Mesendoderm (in vitro differentiated cells): ENCODE measurements around the gene CTNND2.

Experiments
- DNase-seq: peaks from one replicate; pipeline ENCODE4 v3.0.0; 2013
- H2AK5ac ChIP-seq: 2 replicates; pipeline ENCODE4 v1.6.1; 2013; ENCODE audit warnings: low read length, inconsistent platforms
- H2BK120ac ChIP-seq: 2 replicates; pipeline ENCODE4 v1.6.1; 2013; ENCODE audit warnings: low read depth, mild to moderate bottlenecking, low read length, moderate library complexity, mixed read lengths
- H2BK15ac ChIP-seq: replicated peaks from 2 replicates; pipeline ENCODE4 v1.6.1; 2013; ENCODE audit warnings: low read depth, mild to moderate bottlenecking, moderate library complexity
- H2BK5ac ChIP-seq: 2 replicates; pipeline ENCODE4 v1.6.1; 2013; ENCODE audit warnings: low read length, inconsistent platforms
- H3K18ac ChIP-seq: 2 replicates; pipeline ENCODE4 v1.6.1; 2013; ENCODE audit warnings: mild to moderate bottlenecking, low read length, mixed read lengths
- H3K23ac ChIP-seq: one replicate; pipeline ENCODE4 v1.6.1; 2013; ENCODE audit warnings: low read length
- H3K27ac ChIP-seq: 2 replicates; pipeline ENCODE4 v1.5.1; 2013; ENCODE audit warnings: low read depth, mild to moderate bottlenecking, inconsistent platforms, low read length, moderate library complexity
- H3K27me3 ChIP-seq: 2 replicates; pipeline ENCODE4 v1.6.1; 2013; ENCODE audit warnings: low read length, control low read depth, mild to moderate bottlenecking, inconsistent platforms; ENCODE audit not compliant: insufficient read depth, poor library complexity
- H3K36me3 ChIP-seq: 2 replicates; pipeline ENCODE4 v1.6.1; 2013; ENCODE audit warnings: low read length, inconsistent platforms; ENCODE audit not compliant: control insufficient read depth, insufficient read depth
- H3K4ac ChIP-seq: one replicate; pipeline ENCODE4 v1.6.1; 2013; ENCODE audit warnings: low read depth, mild to moderate bottlenecking, low read length, moderate library complexity
- H3K4me1 ChIP-seq: 2 replicates; pipeline ENCODE4 v1.6.1; 2013; ENCODE audit warnings: low read depth, low read length, inconsistent platforms; ENCODE audit not compliant: control insufficient read depth
- H3K4me2 ChIP-seq: 2 replicates; pipeline ENCODE4 v1.6.1; 2013; ENCODE audit warnings: low read length
- H3K4me3 ChIP-seq: 2 replicates; pipeline ENCODE4 v1.5.1; 2013; ENCODE audit warnings: mild to moderate bottlenecking, low read length
- H3K56ac ChIP-seq: one replicate; pipeline ENCODE4 v1.6.1; 2013; ENCODE audit warnings: low read length
- H3K79me1 ChIP-seq: 2 replicates; pipeline ENCODE4 v1.6.1; 2013; ENCODE audit warnings: low read length, inconsistent platforms
- H3K79me2 ChIP-seq: 2 replicates; pipeline ENCODE4 v1.6.1; 2013; ENCODE audit warnings: mild to moderate bottlenecking, low read length; ENCODE audit not compliant: control insufficient read depth, insufficient read depth
- H3K9ac ChIP-seq: 2 replicates; pipeline ENCODE4 v1.6.1; 2013; ENCODE audit warnings: low read length, inconsistent platforms
- H4K5ac ChIP-seq: one replicate; pipeline ENCODE4 v1.6.1; 2013; ENCODE audit warnings: low read length
- H4K8ac ChIP-seq: one replicate; pipeline ENCODE4 v1.6.1; 2013; ENCODE audit warnings: low read depth, mild to moderate bottlenecking, control low read depth, low read length, moderate library complexity
- WGBS: extraction: QIAGEN DNeasy Blood & Tissue Kit; methylation state at CpG from one replicate; pipeline ENCODE4 v1.1.7; 2013; ENCODE audit warnings: low lambda C conversion rate, missing lambda C conversion rate; ENCODE audit not compliant: insufficient coverage; ENCODE audit errors: extremely low coverage; 5-methylcytosine and 5-hydroxymethylcytosine counted together

CTNND2 gene

GRCh38 chr5:11387382-11387781 is 516.9 kb downstream of the CTNND2 start:
- Histone ChIP-seq H3K36me3 (no peaks in the 10 kb centered on the region), H3K4me3 (no peak overlapping the region), H2BK5ac (no peak overlapping the region), H2BK120ac (no peak overlapping the region), H3K4ac (no peak overlapping the region), H3K79me1 (no peaks in the 10 kb centered on the region), H2AK5ac (no peak overlapping the region), H3K18ac (no peak overlapping the region), H3K79me2 (no peaks in the 10 kb centered on the region), H4K8ac (no peak overlapping the region), H3K4me1 (no peaks in the 10 kb centered on the region), H2BK15ac (no peak overlapping the region), H4K5ac (no peak overlapping the region), H3K23ac (no peak overlapping the region), H3K27me3 (peaks cover 10% of the 10 kb centered on the region), H3K4me2 (no peak overlapping the region), H3K56ac (no peak overlapping the region), H3K9ac (no peak overlapping the region), H3K27ac (no peak overlapping the region)
- no CpG with 5 or more reads among the region's 3 CpGs for WGBS
- no peak for DNase-seq

DNA sequence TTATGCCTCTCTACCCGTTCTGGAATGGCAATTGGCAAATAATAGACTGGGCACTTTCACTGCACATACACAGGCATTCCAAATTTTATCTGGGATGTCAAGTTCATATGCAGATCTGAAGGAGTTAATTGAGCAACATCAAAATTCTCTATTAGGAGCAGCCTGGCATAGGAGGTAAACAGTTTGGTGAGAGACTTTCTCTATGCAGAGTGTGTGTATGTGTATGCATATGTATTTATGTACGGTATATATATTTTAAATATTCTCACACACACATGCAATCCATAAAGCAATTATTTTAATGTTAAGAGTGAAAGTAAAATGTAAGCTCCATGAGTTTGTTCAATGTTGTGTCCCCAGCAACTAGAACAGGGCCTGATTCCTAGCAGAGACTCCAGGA is 517.8 kb downstream of the CTNND2 start:
- H3K79me1 ChIP-seq: no peaks in the 10 kb centered on the region
- WGBS: no CpG with 5 or more reads among the region's 2 CpGs
- no peak overlapping the region for H2BK120ac ChIP-seq
- peaks cover 10% of the 10 kb centered on the region for H3K27me3 ChIP-seq
- no peak overlapping the region for H2AK5ac ChIP-seq
- no peak overlapping the region for H3K9ac ChIP-seq
- H4K5ac ChIP-seq: no peak overlapping the region
- H3K79me2 ChIP-seq: no peaks in the 10 kb centered on the region
- H3K4me3 ChIP-seq: no peak overlapping the region
- H3K36me3 ChIP-seq: no peaks in the 10 kb centered on the region
- no peak overlapping the region for H2BK5ac ChIP-seq
- H3K27ac ChIP-seq: no peak overlapping the region
- H3K56ac ChIP-seq: no peak overlapping the region
- no peak overlapping the region for H4K8ac ChIP-seq
- DNase-seq: no peak
- H3K4me1 ChIP-seq: no peaks in the 10 kb centered on the region
- no peak overlapping the region for H3K4me2 ChIP-seq
- H2BK15ac ChIP-seq: no peak overlapping the region
- no peak overlapping the region for H3K18ac ChIP-seq
- H3K23ac ChIP-seq: no peak overlapping the region
- no peak overlapping the region for H3K4ac ChIP-seq

DNA sequence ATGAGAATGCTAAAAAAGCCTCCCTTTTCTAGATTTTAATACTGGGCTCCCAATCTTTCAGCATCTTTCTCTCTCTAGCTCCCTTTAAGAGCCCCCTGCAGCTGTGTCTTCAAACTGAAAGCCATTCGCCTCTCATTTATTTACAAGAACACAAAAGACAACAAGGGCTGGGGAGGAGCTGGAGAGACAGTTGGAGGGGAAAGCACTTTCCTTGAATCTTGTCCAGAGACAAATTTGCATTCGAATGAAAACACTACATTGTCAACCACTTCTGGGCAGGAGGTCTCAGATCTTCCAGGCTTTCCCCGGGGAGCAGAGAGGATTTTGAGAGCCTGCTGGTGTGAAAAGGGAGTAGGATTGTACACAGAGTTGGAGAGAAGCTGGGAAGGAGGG is 518.3 kb downstream of the CTNND2 start:
- H3K27ac ChIP-seq: no peak overlapping the region
- DNase-seq: peak; percentile 44
- no peak overlapping the region for H3K23ac ChIP-seq
- no peaks in the 10 kb centered on the region for H3K4me1 ChIP-seq
- no CpG with 5 or more reads among the region's 3 CpGs for WGBS
- no peak overlapping the region for H3K56ac ChIP-seq
- H3K4me3 ChIP-seq: no peak overlapping the region
- H3K79me2 ChIP-seq: no peaks in the 10 kb centered on the region
- no peak overlapping the region for H3K4ac ChIP-seq
- no peak overlapping the region for H3K4me2 ChIP-seq
- no peak overlapping the region for H2AK5ac ChIP-seq
- no peak overlapping the region for H2BK5ac ChIP-seq
- H3K79me1 ChIP-seq: no peaks in the 10 kb centered on the region
- H2BK120ac ChIP-seq: no peak overlapping the region
- no peak overlapping the region for H4K8ac ChIP-seq
- no peak overlapping the region for H4K5ac ChIP-seq
- H3K27me3 ChIP-seq: peaks cover 10% of the 10 kb centered on the region
- H3K18ac ChIP-seq: no peak overlapping the region
- H2BK15ac ChIP-seq: no peak overlapping the region
- H3K36me3 ChIP-seq: no peaks in the 10 kb centered on the region
- H3K9ac ChIP-seq: no peak overlapping the region

- H3K4ac ChIP-seq: no peak overlapping the region
- H2BK120ac ChIP-seq: no peak overlapping the region
- no peak overlapping the region for H3K27ac ChIP-seq
- H3K4me2 ChIP-seq: peak overlapping the region; percentile 38
- H3K79me2 ChIP-seq: no peaks in the 10 kb centered on the region
- no peak overlapping the region for H3K4me3 ChIP-seq
- H2BK15ac ChIP-seq: no peak overlapping the region
- no peaks in the 10 kb centered on the region for H3K36me3 ChIP-seq
- H3K27me3 ChIP-seq: peaks cover 10% of the 10 kb centered on the region
- no peak overlapping the region for H2AK5ac ChIP-seq
- DNase-seq: no peak
- H3K56ac ChIP-seq: no peak overlapping the region
- H2BK5ac ChIP-seq: no peak overlapping the region
- H3K79me1 ChIP-seq: no peaks in the 10 kb centered on the region
- WGBS: no CpG with 5 or more reads among the region's 33 CpGs
- H4K8ac ChIP-seq: no peak overlapping the region
- no peaks in the 10 kb centered on the region for H3K4me1 ChIP-seq
- H3K9ac ChIP-seq: no peak overlapping the region
- no peak overlapping the region for H3K23ac ChIP-seq
- H4K5ac ChIP-seq: no peak overlapping the region
- no peak overlapping the region for H3K18ac ChIP-seq
Observed at GRCh38 chr5:11385251-11385900, 518.9 kb downstream of the CTNND2 start.

DNA sequence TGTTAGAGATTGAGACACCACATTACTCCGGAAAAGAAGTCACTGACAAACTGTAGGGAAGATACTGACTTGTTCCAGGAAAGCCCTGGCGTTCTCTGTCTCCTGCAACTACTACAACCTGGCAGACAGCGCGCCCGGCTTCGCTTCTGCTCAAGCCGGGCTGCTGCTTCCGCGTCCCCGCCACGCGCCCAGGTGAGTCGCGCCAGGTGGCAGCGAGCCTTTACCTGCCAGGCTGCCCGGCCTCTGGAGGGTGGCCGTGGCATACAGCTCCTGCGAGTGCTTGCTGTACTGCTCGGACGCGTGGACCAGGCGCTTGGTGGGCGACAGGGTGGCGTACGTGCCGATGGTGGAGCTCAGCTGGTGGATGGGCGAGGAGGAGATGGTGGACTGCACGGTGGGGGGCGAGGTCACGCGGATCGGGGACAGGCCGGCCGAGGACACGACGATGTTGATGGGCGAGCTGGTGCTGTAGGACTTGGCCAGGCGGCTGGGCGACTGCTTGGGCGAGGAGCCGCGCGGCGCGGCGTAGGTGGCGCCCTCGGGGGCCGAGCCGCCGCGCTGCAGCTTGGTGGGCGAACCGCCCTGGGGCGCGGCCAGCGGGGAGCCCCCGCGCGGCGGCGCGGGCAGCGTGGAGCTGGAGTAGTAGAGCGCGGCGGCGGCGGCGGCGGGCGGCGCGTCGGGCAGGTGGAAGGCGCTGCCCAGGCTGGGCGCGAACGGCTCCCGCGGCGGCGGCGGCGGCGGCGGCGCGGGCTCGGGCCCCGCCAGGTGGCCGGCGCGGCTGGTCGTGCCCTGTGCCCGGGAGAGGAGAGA is 519.6 kb downstream of the CTNND2 start:
- peak overlapping the region; percentile 38 for H3K4me2 ChIP-seq
- no peak overlapping the region for H3K56ac ChIP-seq
- DNase-seq: peak; percentile 22
- H4K8ac ChIP-seq: no peak overlapping the region
- H3K27me3 ChIP-seq: peaks cover 10% of the 10 kb centered on the region
- H2BK120ac ChIP-seq: no peak overlapping the region
- H3K79me2 ChIP-seq: no peaks in the 10 kb centered on the region
- H3K4me3 ChIP-seq: no peak overlapping the region
- no peak overlapping the region for H3K27ac ChIP-seq
- H3K9ac ChIP-seq: peak overlapping the region; percentile 20
- no peak overlapping the region for H2BK15ac ChIP-seq
- no peaks in the 10 kb centered on the region for H3K4me1 ChIP-seq
- H3K23ac ChIP-seq: peak overlapping the region; percentile 66
- H3K4ac ChIP-seq: no peak overlapping the region
- H3K79me1 ChIP-seq: no peaks in the 10 kb centered on the region
- no peak overlapping the region for H3K18ac ChIP-seq
- H2AK5ac ChIP-seq: no peak overlapping the region
- no peak overlapping the region for H2BK5ac ChIP-seq
- no peaks in the 10 kb centered on the region for H3K36me3 ChIP-seq
- H4K5ac ChIP-seq: no peak overlapping the region
- no CpG with 5 or more reads among the region's 96 CpGs for WGBS
